HepG2 (cell line): ENCODE measurements around the gene ELMOD3. TPM values are rescaled to one million over a fixed set of nuclear protein-coding genes. Genes with fewer than 3 reads are reported as not detected.
A peak's percentile ranks its signal among the peaks of the same experiment; 100 is the strongest.

Experiments
- AGO1 ChIP-seq: fragments of 200-400 bp; formaldehyde crosslinking; IDR thresholded peaks from 2 replicates; pipeline ENCODE4 v1.6.1; 2017; ENCODE audit warnings: mild to moderate bottlenecking, low read depth, low read length, moderate library complexity; ENCODE audit not compliant: poor library complexity, severe bottlenecking
- ATF1 ChIP-seq: IDR thresholded peaks from 2 replicates; pipeline ENCODE4 v1.6.1; 2016; ENCODE audit warnings: mild to moderate bottlenecking, control low read depth
- FOXA1 ChIP-seq, 2 experiments: fragments of 450-650 bp in 1 of 2; sonication (generic) in 1 of 2; formaldehyde crosslinking in 1 of 2; IDR thresholded peaks; 2 replicates each; pipeline versions ENCODE4 v1.4.0 to v1.6.1; 2016 to 2020; ENCODE audit warnings: missing genetic modification reagents in 1 of 2
- GFI1 ChIP-seq: sonication (generic); formaldehyde crosslinking; IDR thresholded peaks from 2 replicates; pipeline ENCODE4 v1.5.0; 2020; ENCODE audit warnings: missing genetic modification reagents, mild to moderate bottlenecking, borderline replicate concordance
- KDM4B ChIP-seq: sonication (generic); formaldehyde crosslinking; IDR thresholded peaks from 2 replicates; pipeline ENCODE4 v1.4.0; 2020; ENCODE audit warnings: missing genetic modification reagents
- NR2F2 ChIP-seq: IDR thresholded peaks from 2 replicates; pipeline ENCODE4 v1.6.1; 2012; ENCODE audit warnings: low read depth, inconsistent platforms, borderline replicate concordance
- REL ChIP-seq: sonication (generic); formaldehyde crosslinking; conservative IDR thresholded peaks from 2 replicates; pipeline ENCODE4 v1.8.0; 2022; ENCODE audit warnings: mild to moderate bottlenecking, missing genetic modification reagents, moderate library complexity
- TAF1 ChIP-seq: sonication (generic); formaldehyde crosslinking; IDR thresholded peaks from 2 replicates; pipeline ENCODE4 v1.4.0; 2020; ENCODE audit warnings: missing genetic modification reagents
- ZFP82 ChIP-seq: sonication (generic); formaldehyde crosslinking; IDR thresholded peaks from 2 replicates; pipeline ENCODE4 v1.5.1; 2020; ENCODE audit warnings: mild to moderate bottlenecking, missing genetic modification reagents, borderline replicate concordance
- ZNF256 ChIP-seq: sonication (generic); formaldehyde crosslinking; conservative IDR thresholded peaks from 2 replicates; pipeline ENCODE4 v1.4.0; 2020; ENCODE audit warnings: missing genetic modification reagents
- ZNF33A ChIP-seq: sonication (generic); formaldehyde crosslinking; IDR thresholded peaks from 2 replicates; pipeline ENCODE4 v1.5.1; 2020; ENCODE audit warnings: missing genetic modification reagents, mild to moderate bottlenecking, moderate library complexity, borderline replicate concordance
- ZNF607 ChIP-seq: sonication (generic); formaldehyde crosslinking; IDR thresholded peaks from 2 replicates; pipeline ENCODE4 v1.5.1; 2020; ENCODE audit warnings: missing genetic modification reagents, mild to moderate bottlenecking, borderline replicate concordance
- ZNF761 ChIP-seq: sonication (generic); formaldehyde crosslinking; conservative IDR thresholded peaks from 2 replicates; pipeline ENCODE4 v1.4.0; 2020; ENCODE audit warnings: mild to moderate bottlenecking, missing genetic modification reagents
- ZNF766 ChIP-seq: sonication (generic); formaldehyde crosslinking; IDR thresholded peaks from 2 replicates; pipeline ENCODE4 v1.5.0; 2020; ENCODE audit warnings: missing genetic modification reagents, borderline replicate concordance
- ZSCAN12 ChIP-seq: sonication (generic); formaldehyde crosslinking; IDR thresholded peaks from 2 replicates; pipeline ENCODE4 v1.9.0; 2021; ENCODE audit warnings: mild to moderate bottlenecking, missing genetic modification reagents
- polyA plus RNA-seq, 8 experiments: library from polyadenylated mRNA; depleted of rRNA in 3 of 8; stranded (reverse) in 7 of 8; unstranded in 1 of 8; fragments of >200 nt; fragmentation: Illumina TruSeq in 4 of 8; extraction: Trizol in 4 of 8; gene quantifications; 2 replicates each; pipeline versions ENCODE4 v1.2.1 to v1.2.3, GENCODE V29; 2011 to 2016; ENCODE audit warnings: low read depth in 4 of 8, missing spikeins in 1 of 8, mixed read lengths in 1 of 8; ENCODE audit not compliant: insufficient read depth in 1 of 8
- total RNA-seq, 5 experiments: library from RNA; depleted of rRNA; stranded (reverse); fragments of >200 nt; fragmentation: Illumina TruSeq; extraction: Trizol; gene quantifications; 2 replicates each; pipeline ENCODE4 v1.2.3, GENCODE V29; 2016; ENCODE audit warnings: low read depth in 1 of 5
- TF ChIP-seq, protein P1 (sequence below): sonication (generic); formaldehyde crosslinking; IDR thresholded peaks from 2 replicates; pipeline ENCODE4 v1.4.0; 2020; ENCODE audit warnings: low read depth, mild to moderate bottlenecking, missing genetic modification reagents
- TF ChIP-seq, protein P2 (sequence below): sonication (generic); formaldehyde crosslinking; IDR thresholded peaks from 2 replicates; pipeline ENCODE4 v1.5.0; 2020; ENCODE audit warnings: mild to moderate bottlenecking, missing genetic modification reagents
- TF ChIP-seq, protein P3 (sequence below): sonication (generic); formaldehyde crosslinking; IDR thresholded peaks from 2 replicates; pipeline ENCODE4 v1.8.1; 2023; ENCODE audit warnings: missing genetic modification reagents, inconsistent platforms, borderline replicate concordance
- TF ChIP-seq, protein P4 (sequence below): sonication (generic); formaldehyde crosslinking; IDR thresholded peaks from 2 replicates; pipeline ENCODE4 v1.4.0; 2020; ENCODE audit warnings: missing genetic modification reagents, mild to moderate bottlenecking, borderline replicate concordance
- TF ChIP-seq, protein P5 (sequence below): sonication (generic); formaldehyde crosslinking; IDR thresholded peaks from 2 replicates; pipeline ENCODE4 v1.8.0; 2022; ENCODE audit warnings: mild to moderate bottlenecking, missing genetic modification reagents

Gene ELMOD3
- total and polyA plus RNA-seq, 2 of the 13 experiments (the other 11 are each of a cell fraction or from before 2014, with no cell fraction given): 13.3 to 19.5 TPM

DNA sequence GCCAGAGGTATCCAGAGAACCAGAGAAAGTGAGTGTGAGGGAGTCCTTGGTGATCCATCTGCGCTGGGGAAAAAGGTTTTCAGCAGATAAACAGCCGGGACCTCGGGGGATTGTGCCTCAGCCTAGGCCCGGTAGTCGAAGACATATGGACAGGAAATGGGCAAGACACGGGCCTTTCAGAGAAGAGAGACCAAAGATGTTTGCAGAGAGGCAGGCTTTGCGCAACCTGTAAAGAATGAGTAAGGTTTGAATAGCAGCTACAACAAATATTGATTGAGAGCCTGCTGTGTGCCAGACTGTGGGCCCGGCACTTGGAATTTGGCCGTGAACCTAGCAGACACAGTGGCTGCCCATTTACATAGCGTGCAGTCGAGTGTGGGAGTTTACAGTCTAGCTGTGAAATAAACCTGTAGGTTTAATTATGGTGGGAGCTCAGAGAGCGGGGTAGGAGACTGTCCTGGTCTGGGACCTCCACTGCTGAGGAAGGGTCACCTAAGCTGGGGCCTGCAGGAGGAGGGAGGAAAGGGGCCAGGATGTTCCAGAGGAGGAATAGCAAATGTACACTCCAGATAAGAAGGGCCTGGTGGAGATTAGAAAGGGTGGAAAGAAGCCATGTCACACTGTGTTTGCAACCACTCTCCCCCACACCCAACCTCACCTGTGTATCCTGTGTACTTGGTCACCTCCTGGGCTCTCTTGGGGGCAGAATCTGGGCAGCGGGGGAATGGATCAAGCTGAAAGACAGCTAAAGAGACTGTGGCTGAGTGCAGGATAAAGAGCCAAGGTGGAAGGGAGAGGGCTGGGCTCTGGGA is 66.9 kb downstream of the ELMOD3 start (continued):
- TF ChIP-seq, protein P1, sequence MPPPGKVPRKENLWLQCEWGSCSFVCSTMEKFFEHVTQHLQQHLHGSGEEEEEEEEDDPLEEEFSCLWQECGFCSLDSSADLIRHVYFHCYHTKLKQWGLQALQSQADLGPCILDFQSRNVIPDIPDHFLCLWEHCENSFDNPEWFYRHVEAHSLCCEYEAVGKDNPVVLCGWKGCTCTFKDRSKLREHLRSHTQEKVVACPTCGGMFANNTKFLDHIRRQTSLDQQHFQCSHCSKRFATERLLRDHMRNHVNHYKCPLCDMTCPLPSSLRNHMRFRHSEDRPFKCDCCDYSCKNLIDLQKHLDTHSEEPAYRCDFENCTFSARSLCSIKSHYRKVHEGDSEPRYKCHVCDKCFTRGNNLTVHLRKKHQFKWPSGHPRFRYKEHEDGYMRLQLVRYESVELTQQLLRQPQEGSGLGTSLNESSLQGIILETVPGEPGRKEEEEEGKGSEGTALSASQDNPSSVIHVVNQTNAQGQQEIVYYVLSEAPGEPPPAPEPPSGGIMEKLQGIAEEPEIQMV (CRISPR knock-in tag): peak; percentile 82; the same call in 1 of the 2 replicates
- TF ChIP-seq FOXA1 (IDR thresholded peaks at IDR 0.05) (peak; percentile 88), FOXA1 (CRISPR knock-in tag; IDR thresholded peaks at IDR 0.05) (peak; percentile 98), ZFP82 (CRISPR knock-in tag) (peak; percentile 95; the same call in 1 of the 2 replicates), GFI1 (CRISPR knock-in tag) (peak; percentile 92), TAF1 (CRISPR knock-in tag) (peak; percentile 30; the same call in 1 of the 2 replicates), ZNF33A (CRISPR knock-in tag) (peak; percentile 75; the same call in 1 of the 2 replicates), ZNF256 (CRISPR knock-in tag) (peak; percentile 86; the same call in 1 of the 2 replicates), ZNF761 (CRISPR knock-in tag) (peak; percentile 84; the same call in 1 of the 2 replicates), REL (no peak), ATF1 (CRISPR knock-in tag) (peak; percentile 51; the same call in 1 of the 2 replicates), NR2F2 (peak; percentile 85), ZNF607 (CRISPR knock-in tag) (0 out of 2 replicates have a peak, but pooled peaks have one; percentile 37), ZSCAN12 (CRISPR knock-in tag) (peak; percentile 87), ZNF766 (CRISPR knock-in tag) (peak; percentile 88), AGO1 (no peak), KDM4B (peak; percentile 96)
- TF ChIP-seq, protein P2, sequence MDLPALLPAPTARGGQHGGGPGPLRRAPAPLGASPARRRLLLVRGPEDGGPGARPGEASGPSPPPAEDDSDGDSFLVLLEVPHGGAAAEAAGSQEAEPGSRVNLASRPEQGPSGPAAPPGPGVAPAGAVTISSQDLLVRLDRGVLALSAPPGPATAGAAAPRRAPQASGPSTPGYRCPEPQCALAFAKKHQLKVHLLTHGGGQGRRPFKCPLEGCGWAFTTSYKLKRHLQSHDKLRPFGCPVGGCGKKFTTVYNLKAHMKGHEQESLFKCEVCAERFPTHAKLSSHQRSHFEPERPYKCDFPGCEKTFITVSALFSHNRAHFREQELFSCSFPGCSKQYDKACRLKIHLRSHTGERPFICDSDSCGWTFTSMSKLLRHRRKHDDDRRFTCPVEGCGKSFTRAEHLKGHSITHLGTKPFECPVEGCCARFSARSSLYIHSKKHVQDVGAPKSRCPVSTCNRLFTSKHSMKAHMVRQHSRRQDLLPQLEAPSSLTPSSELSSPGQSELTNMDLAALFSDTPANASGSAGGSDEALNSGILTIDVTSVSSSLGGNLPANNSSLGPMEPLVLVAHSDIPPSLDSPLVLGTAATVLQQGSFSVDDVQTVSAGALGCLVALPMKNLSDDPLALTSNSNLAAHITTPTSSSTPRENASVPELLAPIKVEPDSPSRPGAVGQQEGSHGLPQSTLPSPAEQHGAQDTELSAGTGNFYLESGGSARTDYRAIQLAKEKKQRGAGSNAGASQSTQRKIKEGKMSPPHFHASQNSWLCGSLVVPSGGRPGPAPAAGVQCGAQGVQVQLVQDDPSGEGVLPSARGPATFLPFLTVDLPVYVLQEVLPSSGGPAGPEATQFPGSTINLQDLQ: peak; percentile 90
- TF ChIP-seq, protein P3, sequence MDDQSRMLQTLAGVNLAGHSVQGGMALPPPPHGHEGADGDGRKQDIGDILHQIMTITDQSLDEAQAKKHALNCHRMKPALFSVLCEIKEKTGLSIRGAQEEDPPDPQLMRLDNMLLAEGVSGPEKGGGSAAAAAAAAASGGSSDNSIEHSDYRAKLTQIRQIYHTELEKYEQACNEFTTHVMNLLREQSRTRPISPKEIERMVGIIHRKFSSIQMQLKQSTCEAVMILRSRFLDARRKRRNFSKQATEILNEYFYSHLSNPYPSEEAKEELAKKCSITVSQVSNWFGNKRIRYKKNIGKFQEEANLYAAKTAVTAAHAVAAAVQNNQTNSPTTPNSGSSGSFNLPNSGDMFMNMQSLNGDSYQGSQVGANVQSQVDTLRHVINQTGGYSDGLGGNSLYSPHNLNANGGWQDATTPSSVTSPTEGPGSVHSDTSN (CRISPR knock-in tag): 0 out of 2 replicates have a peak, but pooled peaks have one; percentile 34
- TF ChIP-seq, protein P4, sequence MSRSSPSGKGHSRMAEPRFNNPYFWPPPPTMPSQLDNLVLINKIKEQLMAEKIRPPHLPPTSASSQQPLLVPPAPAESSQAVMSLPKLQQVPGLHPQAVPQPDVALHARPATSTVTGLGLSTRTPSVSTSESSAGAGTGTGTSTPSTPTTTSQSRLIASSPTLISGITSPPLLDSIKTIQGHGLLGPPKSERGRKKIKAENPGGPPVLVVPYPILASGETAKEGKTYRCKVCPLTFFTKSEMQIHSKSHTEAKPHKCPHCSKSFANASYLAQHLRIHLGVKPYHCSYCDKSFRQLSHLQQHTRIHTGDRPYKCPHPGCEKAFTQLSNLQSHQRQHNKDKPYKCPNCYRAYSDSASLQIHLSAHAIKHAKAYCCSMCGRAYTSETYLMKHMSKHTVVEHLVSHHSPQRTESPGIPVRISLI (CRISPR knock-in tag): peak; percentile 79; the same call in 1 of the 2 replicates
- TF ChIP-seq, protein P5, sequence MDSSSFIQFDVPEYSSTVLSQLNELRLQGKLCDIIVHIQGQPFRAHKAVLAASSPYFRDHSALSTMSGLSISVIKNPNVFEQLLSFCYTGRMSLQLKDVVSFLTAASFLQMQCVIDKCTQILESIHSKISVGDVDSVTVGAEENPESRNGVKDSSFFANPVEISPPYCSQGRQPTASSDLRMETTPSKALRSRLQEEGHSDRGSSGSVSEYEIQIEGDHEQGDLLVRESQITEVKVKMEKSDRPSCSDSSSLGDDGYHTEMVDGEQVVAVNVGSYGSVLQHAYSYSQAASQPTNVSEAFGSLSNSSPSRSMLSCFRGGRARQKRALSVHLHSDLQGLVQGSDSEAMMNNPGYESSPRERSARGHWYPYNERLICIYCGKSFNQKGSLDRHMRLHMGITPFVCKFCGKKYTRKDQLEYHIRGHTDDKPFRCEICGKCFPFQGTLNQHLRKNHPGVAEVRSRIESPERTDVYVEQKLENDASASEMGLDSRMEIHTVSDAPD (CRISPR knock-in tag): peak; percentile 96
